Measurements from ENCODE around the gene ZNF366. TPM values are rescaled to one million over a fixed set of nuclear protein-coding genes. Genes with fewer than 3 reads are reported as not detected.

Gene ZNF366
- polyA plus RNA-seq, 1 donor (not counting 4 experiments of a cell fraction or from before 2014, with no cell fraction given): not detected

DNA sequence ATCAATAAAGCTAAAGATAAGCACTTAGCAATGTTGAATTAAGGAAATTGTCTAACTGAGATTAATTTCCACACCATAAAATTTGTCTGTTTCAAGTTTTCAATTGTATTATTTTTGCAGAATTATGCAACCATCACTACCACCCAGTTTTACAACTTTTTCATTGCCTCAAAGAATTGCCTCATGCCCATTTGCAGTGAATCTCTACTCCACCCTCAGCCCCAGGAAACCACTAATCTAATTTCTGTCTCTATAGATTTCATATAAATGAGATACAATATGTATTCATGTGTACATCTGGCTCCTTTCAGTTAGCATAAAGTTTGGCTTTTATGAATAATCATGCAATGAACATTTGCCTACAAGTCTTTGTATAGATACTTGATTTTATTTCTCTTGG is 114.2 kb downstream of the ZNF366 start:
- dilution Hi-C loops (cut with MboI; ENCODE audit: extremely low pct_ligation_motif_present, low sequenced_read_pairs): no loop called here
- H3K36me3 ChIP-seq (ENCODE audit: control insufficient read depth in 2 of 2, extremely low read depth in 1 of 2, insufficient read depth in 2 of 2, low read length in 2 of 2): no peaks in the 10 kb centered on the region
- no peaks in the 10 kb centered on the region for H3K9me3 ChIP-seq (ENCODE audit: control insufficient read depth, low read depth, low read length)
- TF ChIP-seq, protein P1, sequence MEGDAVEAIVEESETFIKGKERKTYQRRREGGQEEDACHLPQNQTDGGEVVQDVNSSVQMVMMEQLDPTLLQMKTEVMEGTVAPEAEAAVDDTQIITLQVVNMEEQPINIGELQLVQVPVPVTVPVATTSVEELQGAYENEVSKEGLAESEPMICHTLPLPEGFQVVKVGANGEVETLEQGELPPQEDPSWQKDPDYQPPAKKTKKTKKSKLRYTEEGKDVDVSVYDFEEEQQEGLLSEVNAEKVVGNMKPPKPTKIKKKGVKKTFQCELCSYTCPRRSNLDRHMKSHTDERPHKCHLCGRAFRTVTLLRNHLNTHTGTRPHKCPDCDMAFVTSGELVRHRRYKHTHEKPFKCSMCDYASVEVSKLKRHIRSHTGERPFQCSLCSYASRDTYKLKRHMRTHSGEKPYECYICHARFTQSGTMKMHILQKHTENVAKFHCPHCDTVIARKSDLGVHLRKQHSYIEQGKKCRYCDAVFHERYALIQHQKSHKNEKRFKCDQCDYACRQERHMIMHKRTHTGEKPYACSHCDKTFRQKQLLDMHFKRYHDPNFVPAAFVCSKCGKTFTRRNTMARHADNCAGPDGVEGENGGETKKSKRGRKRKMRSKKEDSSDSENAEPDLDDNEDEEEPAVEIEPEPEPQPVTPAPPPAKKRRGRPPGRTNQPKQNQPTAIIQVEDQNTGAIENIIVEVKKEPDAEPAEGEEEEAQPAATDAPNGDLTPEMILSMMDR (optimal IDR thresholded peaks at IDR 0.05 in 1 of 3, IDR thresholded peaks at IDR 0.05 in 1 of 3, conservative IDR thresholded peaks at IDR 0.05 in 1 of 3; ENCODE audit: extremely low read depth in 1 of 3, insufficient read depth in 2 of 3, low read length in 3 of 3): no peak
- no peak for TF ChIP-seq EZH2 (IDR thresholded peaks at IDR 0.05; ENCODE audit: low read length)
- H2AFZ ChIP-seq (ENCODE audit: control insufficient read depth, low read length): no peak overlapping the region
- peaks cover 41% of the 10 kb centered on the region for H3K4me1 ChIP-seq (ENCODE audit: control insufficient read depth, extremely low read depth, insufficient read depth, low read length)
- H3K27ac ChIP-seq (ENCODE audit: control insufficient read depth, insufficient read depth, low read length): no peak overlapping the region
- no peaks in the 10 kb centered on the region for H4K20me1 ChIP-seq (ENCODE audit: control insufficient read depth, extremely low read depth, insufficient read depth, low read length)
- no peaks in the 10 kb centered on the region for H3K27me3 ChIP-seq (ENCODE audit: control insufficient read depth, extremely low read depth, insufficient read depth, low read length)
- H3K4me3 ChIP-seq (ENCODE audit: control insufficient read depth in 2 of 3, extremely low read depth in 1 of 3, insufficient read depth in 2 of 3, low read depth in 1 of 3, low read length in 3 of 3): no peak overlapping the region
- H3K9me1 ChIP-seq (ENCODE audit: control insufficient read depth, extremely low read depth, insufficient read depth, low read length): no peaks in the 10 kb centered on the region
- H3K79me2 ChIP-seq (ENCODE audit: control insufficient read depth, insufficient read depth, low read length): no peaks in the 10 kb centered on the region
- DNase-seq (ENCODE audit: low read depth, low spot score): no peak
- no peak for FAIRE-seq
- H3K4me2 ChIP-seq (ENCODE audit: control insufficient read depth, extremely low read depth, insufficient read depth, low read depth, low read length): no peak overlapping the region
- no peak overlapping the region for H3K9ac ChIP-seq (ENCODE audit: control insufficient read depth, extremely low read depth, insufficient read depth, low read length)

Other genes with a start within 250 kb of the ZNF366 start
- gene MRPS27, start 187.2 kb downstream of the ZNF366 start, polyA plus RNA-seq: 58.9 to 98.7 TPM (median 79.2 TPM) in 3 replicates
- gene PTCD2, start 187.0 kb downstream of the ZNF366 start, polyA plus RNA-seq: 9.9 to 13.1 TPM (median 11.5 TPM) in 3 replicates

Data from keratinocyte (primary cell).